GM12873 (cell line): ENCODE data around the gene RNF187.

Source experiments
- CTCF ChIP-seq: IDR thresholded peaks from 2 replicates; pipeline ENCODE4 v1.5.1; 2012; ENCODE audit warnings: low read depth, mild to moderate bottlenecking, moderate library complexity, low read length, control low read depth; ENCODE audit not compliant: insufficient read depth; ENCODE audit errors: missing control alignments

RNF187 gene

DNA sequence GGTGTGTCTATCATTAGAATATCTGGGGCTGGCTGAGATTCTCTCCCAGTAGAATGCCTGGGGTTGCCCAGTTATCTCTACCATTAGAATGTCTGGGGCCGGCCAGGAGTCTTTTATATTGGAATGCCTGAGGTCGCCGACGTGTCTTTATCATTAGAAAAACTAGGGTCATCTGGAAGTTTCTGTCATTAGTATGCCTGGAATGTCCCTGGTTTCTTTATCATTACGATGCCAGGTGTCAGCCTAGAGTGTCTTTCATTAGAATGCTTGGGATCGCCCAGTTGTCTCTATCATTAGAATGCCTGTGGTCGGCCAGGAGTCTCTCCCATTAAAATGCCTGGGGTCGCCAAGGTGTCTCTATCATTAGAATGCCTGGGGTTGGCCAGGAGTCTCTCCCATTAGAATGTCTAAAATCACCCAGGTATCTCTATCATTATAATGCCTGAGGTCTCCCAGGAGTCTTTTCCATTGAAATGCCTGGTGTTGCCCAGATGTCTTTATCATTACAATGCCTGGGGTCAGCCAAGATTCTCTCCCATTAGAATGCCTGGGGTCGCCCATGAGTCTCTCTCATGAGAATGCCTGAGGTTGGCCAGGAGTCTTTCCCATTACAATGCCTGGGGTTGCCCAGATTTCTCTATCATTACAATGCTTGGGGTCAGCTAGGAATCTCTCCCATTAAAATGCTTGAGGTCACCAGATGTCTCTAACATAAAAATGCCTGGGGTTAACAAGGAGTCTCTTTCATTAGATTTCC lies 53.2 kb downstream of the RNF187 start:
- no peak for TF ChIP-seq CTCF

- TF ChIP-seq CTCF, result no peak
Observed at GRCh38 chr1:228541725-228542124, 54.5 kb downstream of the RNF187 start.

DNA sequence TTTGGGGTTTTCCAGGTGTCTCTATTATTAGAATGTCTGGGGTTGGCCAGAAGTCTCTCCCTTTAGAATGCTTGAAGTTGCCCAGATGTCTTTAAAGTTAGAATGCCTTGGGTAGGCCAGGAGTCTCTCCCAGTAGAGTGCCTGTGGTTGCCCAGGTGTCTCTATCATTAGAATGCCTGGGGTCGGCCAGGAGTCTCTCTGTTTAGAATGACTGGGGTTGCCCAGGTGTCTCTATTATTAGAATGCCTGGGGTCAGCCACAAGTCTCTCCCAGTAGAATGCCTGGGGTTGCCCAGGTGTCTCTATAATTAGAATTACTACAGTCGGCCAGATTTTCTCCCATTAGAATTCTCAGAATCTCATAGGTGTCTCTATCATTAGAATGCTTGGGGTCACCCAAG lies 55.2 kb downstream of the RNF187 start:
- TF ChIP-seq CTCF, result no peak

DNA sequence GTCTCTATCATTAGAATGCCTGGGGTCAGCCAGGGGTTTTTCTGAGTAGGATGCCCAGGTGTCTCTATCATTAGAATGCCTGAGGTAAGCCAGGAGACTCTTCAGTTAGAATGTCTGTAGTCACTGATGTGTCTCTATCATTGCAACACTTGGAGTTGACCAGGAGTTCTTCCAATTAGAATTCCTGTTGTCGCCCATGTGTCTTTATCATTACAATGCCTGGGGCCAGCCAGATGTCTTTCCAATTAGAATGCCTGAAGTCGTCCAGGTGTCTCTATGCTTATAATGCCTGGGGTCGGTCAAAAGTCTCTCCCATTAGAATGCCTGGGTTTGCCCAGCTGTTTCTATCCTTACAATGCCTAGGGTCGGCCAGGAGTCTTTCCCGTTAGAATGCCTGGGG lies 55.8 kb downstream of the RNF187 start:
- no peak for TF ChIP-seq CTCF

DNA sequence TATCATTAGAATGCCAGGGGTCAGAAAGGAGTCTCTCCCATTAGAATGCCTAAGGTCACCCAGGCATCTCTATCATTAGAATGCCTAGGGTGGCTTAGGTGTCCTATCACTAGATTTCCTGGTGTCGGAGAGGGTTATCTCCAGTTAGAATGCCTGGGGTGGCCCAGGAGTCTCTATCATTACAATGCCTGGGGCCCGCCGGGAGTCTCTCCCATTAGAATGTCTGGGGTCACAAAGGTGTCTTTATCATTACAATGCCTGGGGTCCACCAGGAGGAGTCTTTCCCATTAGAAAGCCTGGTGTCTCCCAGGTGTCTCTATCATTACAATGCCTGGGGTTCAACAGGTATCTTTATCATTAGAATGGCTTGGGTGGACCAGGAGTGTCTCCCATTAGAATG lies 56.2 kb downstream of the RNF187 start:
- TF ChIP-seq CTCF, result no peak

DNA sequence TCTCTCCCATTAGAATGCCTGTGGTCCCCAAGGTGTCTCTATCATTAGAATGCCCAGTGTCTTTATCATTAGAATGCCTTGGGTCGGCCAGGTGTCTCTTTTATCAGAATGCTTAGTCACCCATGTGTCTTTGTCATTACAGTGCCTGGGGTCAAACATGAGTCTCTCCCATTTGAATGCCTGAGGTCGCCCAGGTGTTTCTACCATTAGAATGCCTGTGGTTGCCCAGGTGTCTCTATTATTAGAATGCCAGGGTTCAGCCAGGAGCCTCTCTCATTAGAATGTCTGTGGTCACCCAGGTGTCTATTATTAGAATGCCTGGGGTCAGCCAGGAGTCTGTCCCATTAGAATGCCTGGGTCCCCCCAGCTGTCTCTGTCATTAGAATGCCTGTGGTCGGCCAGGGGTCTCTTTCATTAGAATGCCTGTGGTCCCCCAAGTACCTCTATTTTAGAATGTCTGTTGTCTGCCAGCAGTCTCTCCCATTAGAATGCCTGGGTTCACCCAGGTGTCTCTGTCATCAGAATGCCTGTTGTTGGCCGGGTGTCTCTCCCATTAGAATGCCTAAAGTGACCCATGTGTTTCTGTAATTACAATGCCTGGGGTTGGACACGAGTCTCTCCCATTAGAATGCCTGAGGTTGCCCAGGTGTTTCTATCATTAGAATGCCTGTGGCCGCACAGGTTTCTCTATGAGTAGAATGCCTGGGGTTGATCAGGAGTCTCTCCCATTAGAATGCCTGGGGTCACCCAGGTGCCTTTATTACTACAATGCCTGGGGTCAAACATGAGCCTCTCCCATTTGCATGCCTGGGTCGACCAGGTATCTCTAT lies 57.1 kb downstream of the RNF187 start:
- no peak for TF ChIP-seq CTCF

DNA sequence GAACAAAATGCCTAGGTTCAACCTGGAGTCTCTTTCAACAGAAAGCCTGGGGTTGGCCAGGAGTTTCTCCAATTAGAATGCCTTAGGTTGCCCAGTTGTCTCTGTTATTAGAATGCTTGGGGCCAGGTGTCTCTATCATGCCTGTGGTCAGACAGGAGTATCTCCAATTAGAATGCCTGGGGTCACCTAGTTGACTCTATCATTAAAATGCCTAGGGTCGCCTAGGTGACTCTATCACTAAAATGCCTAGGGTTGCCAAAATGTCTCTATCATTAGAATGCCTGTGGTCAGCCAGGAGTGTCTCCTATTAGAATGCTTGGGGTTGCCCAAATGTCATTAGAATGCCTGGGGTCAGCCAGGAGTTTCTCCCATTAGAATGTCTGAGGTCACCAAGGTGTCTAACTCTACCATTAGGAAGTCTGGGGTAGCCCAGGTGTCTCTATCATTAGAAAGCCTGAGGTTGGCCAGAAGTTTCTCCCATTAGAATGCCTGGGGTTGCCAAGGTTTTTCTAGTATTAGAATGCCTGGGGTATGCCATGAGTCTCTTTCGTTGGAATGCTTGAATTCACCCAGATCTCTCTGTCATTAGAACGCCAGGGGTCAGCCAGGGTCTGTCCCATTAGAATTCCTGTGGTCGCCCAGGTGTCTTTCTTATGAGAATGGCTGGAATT lies 57.9 kb downstream of the RNF187 start:
- no peak for TF ChIP-seq CTCF
